Measurements from ENCODE around the gene USP35.
"Not testable (repeated sequence)": the region's sequence is repeated elsewhere in the genome, so short reads cannot be mapped to it uniquely, and the experiment has no call there.

USP35 gene

GRCh38 chr11:78233046-78233445, 44.3 kb downstream of the USP35 start:
- DNase-seq (ENCODE audit: low read depth in 2 of 2) = not testable (repeated sequence)

GRCh38 chr11:78234006-78234405, 45.3 kb downstream of the USP35 start:
- no peak for DNase-seq (ENCODE audit: low read depth in 2 of 2)

- no peak for DNase-seq (ENCODE audit: low read depth in 2 of 2)
Observed at GRCh38 chr11:78237293-78238046, 48.8 kb downstream of the USP35 start.

GRCh38 chr11:78239781-78240180, 51.1 kb downstream of the USP35 start:
- DNase-seq (ENCODE audit: low read depth in 2 of 2) = no peak

- DNase-seq (ENCODE audit: low read depth in 2 of 2) = no peak
Observed at GRCh38 chr11:78241475-78241874, 52.8 kb downstream of the USP35 start.

GRCh38 chr11:78244080-78244479, 55.4 kb downstream of the USP35 start:
- no peak for DNase-seq (ENCODE audit: low read depth in 2 of 2)

GRCh38 chr11:78244546-78245255, 56.0 kb downstream of the USP35 start:
- no peak for DNase-seq (ENCODE audit: low read depth in 2 of 2)

GRCh38 chr11:78248191-78248590, 59.5 kb downstream of the USP35 start:
- no peak for DNase-seq (ENCODE audit: low read depth in 2 of 2)

- no peak for DNase-seq (ENCODE audit: low read depth in 2 of 2)
Observed at GRCh38 chr11:78248903-78249302, 60.2 kb downstream of the USP35 start.

- DNase-seq (ENCODE audit: low read depth in 2 of 2) = no peak
Observed at GRCh38 chr11:78250099-78250498, 61.4 kb downstream of the USP35 start.

GRCh38 chr11:78251083-78251775, 62.5 kb downstream of the USP35 start:
- no peak for DNase-seq (ENCODE audit: low read depth in 2 of 2)

- DNase-seq (ENCODE audit: low read depth in 2 of 2) = no peak
Observed at GRCh38 chr11:78253797-78254196, 65.1 kb downstream of the USP35 start.

GRCh38 chr11:78254268-78254667, 65.5 kb downstream of the USP35 start:
- no peak for DNase-seq (ENCODE audit: low read depth in 2 of 2)

- DNase-seq (ENCODE audit: low read depth in 2 of 2) = no peak
Observed at GRCh38 chr11:78255919-78256318, 67.2 kb downstream of the USP35 start.

GRCh38 chr11:78256962-78257361, 68.2 kb downstream of the USP35 start:
- no peak for DNase-seq (ENCODE audit: low read depth in 2 of 2)

GRCh38 chr11:78257654-78258053, 68.9 kb downstream of the USP35 start:
- DNase-seq (ENCODE audit: low read depth in 2 of 2) = no peak

GRCh38 chr11:78259777-78260487, 71.2 kb downstream of the USP35 start:
- no peak for DNase-seq (ENCODE audit: low read depth in 2 of 2)

- DNase-seq (ENCODE audit: low read depth in 2 of 2) = no peak
Observed at GRCh38 chr11:78261367-78261766, 72.6 kb downstream of the USP35 start.

- DNase-seq (ENCODE audit: low read depth in 2 of 2) = no peak
Observed at GRCh38 chr11:78261828-78262227, 73.1 kb downstream of the USP35 start.

GRCh38 chr11:78262238-78262637, 73.5 kb downstream of the USP35 start:
- DNase-seq (ENCODE audit: low read depth in 2 of 2) = no peak

- DNase-seq (ENCODE audit: low read depth in 2 of 2) = no peak
Observed at GRCh38 chr11:78262691-78263090, 74.0 kb downstream of the USP35 start.

All from stimulated activated CD8-positive, alpha-beta memory T cell treated with anti-CD3 and anti-CD28 coated beads, Interleukin-15, amount 100 ng/mL, for 48 hours (primary cell).